KMS-11 (cell line): ENCODE measurements around the gene ADAM19.

Source experiments
- H2AFZ ChIP-seq: fragments of 200-600 bp; sonication (generic); 2 replicates; pipeline ENCODE4 v1.6.1; 2016; ENCODE audit warnings: antibody characterized with exemption, mixed run types, low read depth
- H3K27ac ChIP-seq: fragments of 200-600 bp; sonication (generic); 2 replicates; pipeline ENCODE4 v1.6.1; 2016; ENCODE audit warnings: mild to moderate bottlenecking, mixed run types
- H3K27me3 ChIP-seq: fragments of 200-600 bp; sonication (generic); 2 replicates; pipeline ENCODE4 v1.6.1; 2017; ENCODE audit warnings: mild to moderate bottlenecking, low read depth, mixed run types, moderate library complexity; ENCODE audit not compliant: insufficient read depth
- H3K36me3 ChIP-seq: fragments of 200-600 bp; sonication (generic); 2 replicates; pipeline ENCODE4 v1.6.1; 2017; ENCODE audit warnings: mild to moderate bottlenecking, mixed run types; ENCODE audit not compliant: insufficient read depth
- H3K4me1 ChIP-seq: fragments of 200-600 bp; sonication (generic); 2 replicates; pipeline ENCODE4 v1.6.1; 2016; ENCODE audit warnings: mild to moderate bottlenecking, low read depth, mixed run types; ENCODE audit not compliant: poor library complexity, severe bottlenecking
- H3K4me2 ChIP-seq: fragments of 200-600 bp; sonication (generic); 2 replicates; pipeline ENCODE4 v1.7.0; 2016; ENCODE audit warnings: mild to moderate bottlenecking, mixed run types
- H3K4me3 ChIP-seq: fragments of 200-600 bp; sonication (generic); IDR thresholded peaks from 2 replicates; pipeline ENCODE4 v1.6.1; 2017; ENCODE audit warnings: low read depth, low read length, mixed read lengths; ENCODE audit not compliant: insufficient read depth
- H3K79me2 ChIP-seq: fragments of 200-600 bp; sonication (generic); 2 replicates; pipeline ENCODE4 v1.6.1; 2016; ENCODE audit warnings: low read depth, mixed run types; ENCODE audit not compliant: insufficient read depth
- H3K9ac ChIP-seq: fragments of 200-600 bp; sonication (generic); 2 replicates; pipeline ENCODE4 v1.6.1; 2016; ENCODE audit warnings: mild to moderate bottlenecking, mixed run types
- H4K20me1 ChIP-seq: fragments of 200-600 bp; sonication (generic); 2 replicates; pipeline ENCODE4 v1.6.1; 2016; ENCODE audit warnings: mild to moderate bottlenecking, mixed run types; ENCODE audit not compliant: insufficient read depth
- CTCF ChIP-seq: fragments of 200-600 bp; sonication (generic); conservative IDR thresholded peaks from 2 replicates; pipeline ENCODE4 v1.6.1; 2017; ENCODE audit warnings: low read depth, mild to moderate bottlenecking, antibody characterized with exemption, low read length, moderate library complexity, mixed read lengths

ADAM19 gene

DNA sequence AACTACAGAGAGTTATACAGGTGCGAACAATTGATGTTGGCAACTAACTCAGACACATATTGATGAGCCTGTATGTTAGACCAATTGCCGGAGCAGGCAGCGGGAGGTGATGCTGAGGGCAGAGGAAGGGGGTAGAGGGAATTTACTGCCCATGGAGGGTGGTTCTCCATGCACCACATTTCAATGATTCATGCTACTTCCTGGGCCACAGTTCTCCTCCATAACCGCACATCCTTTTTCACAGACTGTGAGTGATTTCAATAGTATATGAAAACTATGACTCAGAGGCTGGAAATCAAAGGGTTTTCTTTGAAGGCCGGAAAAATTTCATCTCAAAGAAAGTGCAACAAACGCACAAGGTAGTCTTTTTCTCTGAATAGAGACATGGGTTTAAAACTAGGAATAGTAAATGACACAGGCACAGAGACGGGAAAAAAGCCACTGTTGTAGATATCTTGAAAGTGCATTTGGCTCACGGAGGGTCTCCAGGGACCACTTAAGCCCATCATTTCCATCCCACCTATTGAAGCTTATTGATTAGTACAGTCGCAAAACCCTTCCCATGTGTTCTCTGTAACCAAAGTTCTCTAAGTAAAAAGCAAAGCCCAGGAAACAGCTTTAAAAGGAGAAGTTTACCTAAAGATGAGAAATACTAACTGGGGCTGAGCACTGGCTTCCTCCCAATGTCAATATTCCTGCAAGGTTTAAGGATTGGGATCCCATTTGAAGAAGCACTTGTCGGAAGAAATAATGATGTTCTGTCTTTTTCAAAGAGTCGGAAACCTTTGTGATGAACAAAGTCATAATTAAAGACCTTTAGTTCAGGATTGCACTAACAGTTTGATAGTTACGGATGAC lies 28.0 kb upstream of the ADAM19 start:
- no peak overlapping the region for H3K4me3 ChIP-seq

DNA sequence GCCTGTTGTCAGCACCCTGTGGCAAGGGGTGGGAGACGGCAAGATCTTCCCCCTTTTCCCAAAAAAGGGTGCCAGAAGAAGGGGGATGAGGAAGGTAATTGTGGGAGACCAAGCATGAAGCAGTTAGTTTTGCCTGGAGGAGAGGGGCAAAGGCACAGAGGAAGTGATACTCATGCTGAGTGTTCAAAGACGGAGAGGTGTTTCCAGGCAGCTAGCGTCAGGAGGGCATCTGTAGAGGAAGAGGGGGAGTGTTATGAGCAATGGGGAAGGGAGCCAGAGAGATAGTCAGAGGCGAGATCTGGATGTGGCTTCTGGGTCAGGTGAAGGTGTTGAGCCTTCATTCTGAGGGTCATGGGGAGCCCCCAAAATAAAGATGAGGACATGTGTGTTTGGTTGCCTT lies 26.9 kb upstream of the ADAM19 start:
- H3K36me3 ChIP-seq, result no peaks in the 10 kb centered on the region
- no peak overlapping the region for H3K4me2 ChIP-seq
- no peak overlapping the region for H3K4me3 ChIP-seq
- H3K27me3 ChIP-seq, result no peaks in the 10 kb centered on the region
- peaks cover 48% of the 10 kb centered on the region for H3K4me1 ChIP-seq
- no peak overlapping the region for H3K27ac ChIP-seq
- no peaks in the 10 kb centered on the region for H4K20me1 ChIP-seq
- no peak overlapping the region for H3K9ac ChIP-seq
- no peak for TF ChIP-seq CTCF
- no peak overlapping the region for H2AFZ ChIP-seq
- no peaks in the 10 kb centered on the region for H3K79me2 ChIP-seq

More for the DNA sequence above, 28.0 kb upstream of the ADAM19 start:
- H2AFZ ChIP-seq, result no peak overlapping the region
- no peak overlapping the region for H3K27ac ChIP-seq
- no peak overlapping the region for H3K4me2 ChIP-seq
- H3K36me3 ChIP-seq, result no peaks in the 10 kb centered on the region
- H3K4me1 ChIP-seq, result peaks cover 48% of the 10 kb centered on the region
- H3K79me2 ChIP-seq, result no peaks in the 10 kb centered on the region
- TF ChIP-seq CTCF, result no peak
- H3K27me3 ChIP-seq, result no peaks in the 10 kb centered on the region
- H4K20me1 ChIP-seq, result no peaks in the 10 kb centered on the region
- H3K9ac ChIP-seq, result no peak overlapping the region

DNA sequence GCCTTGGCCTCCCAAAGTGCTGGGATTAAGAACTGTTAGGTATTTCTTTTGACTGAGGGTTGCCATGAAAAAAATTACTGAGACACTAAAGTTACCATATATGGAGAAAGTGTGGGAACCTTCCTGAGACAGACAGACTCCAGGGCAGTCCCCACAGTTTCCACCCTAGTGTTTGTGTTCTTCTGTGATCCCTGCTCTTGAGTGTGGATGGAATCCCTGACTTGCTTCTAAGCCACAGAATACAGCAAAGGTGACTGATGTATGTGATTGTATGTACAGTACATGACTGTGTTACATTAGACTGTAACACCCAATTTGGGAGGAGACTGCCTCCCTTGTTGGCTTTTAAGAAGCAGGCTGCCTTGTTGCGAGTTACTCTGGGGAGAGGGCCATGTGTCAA lies 24.7 kb upstream of the ADAM19 start:
- no peak for TF ChIP-seq CTCF
- no peak overlapping the region for H3K4me2 ChIP-seq
- H3K36me3 ChIP-seq, result no peaks in the 10 kb centered on the region
- no peak overlapping the region for H3K9ac ChIP-seq
- H3K4me3 ChIP-seq, result no peak overlapping the region
- H3K79me2 ChIP-seq, result no peaks in the 10 kb centered on the region
- no peak overlapping the region for H2AFZ ChIP-seq
- no peaks in the 10 kb centered on the region for H3K27me3 ChIP-seq
- H4K20me1 ChIP-seq, result no peaks in the 10 kb centered on the region
- peaks cover 53% of the 10 kb centered on the region for H3K4me1 ChIP-seq
- no peak overlapping the region for H3K27ac ChIP-seq

DNA sequence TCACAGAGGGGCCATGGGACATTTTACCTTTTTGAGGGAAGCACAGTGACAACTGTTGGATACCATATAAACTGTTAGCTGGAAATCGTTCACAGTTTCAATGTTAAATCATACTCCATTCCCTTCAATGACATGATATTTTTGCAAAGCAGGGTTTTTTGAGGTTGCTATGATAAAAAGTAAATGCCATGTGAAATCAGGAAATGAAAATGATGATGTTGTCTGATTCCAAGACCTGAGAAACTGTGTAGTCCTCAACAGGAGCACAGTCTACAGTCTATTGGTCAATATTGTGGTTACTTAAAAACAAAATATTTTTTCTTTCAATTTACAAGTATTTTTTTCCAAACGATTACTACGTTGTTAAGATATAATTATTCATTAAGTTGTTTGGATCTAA lies 24.0 kb upstream of the ADAM19 start:
- Histone ChIP-seq H3K79me2 (no peaks in the 10 kb centered on the region), H3K9ac (no peak overlapping the region), H2AFZ (no peak overlapping the region), H3K27me3 (no peaks in the 10 kb centered on the region), H3K36me3 (no peaks in the 10 kb centered on the region), H3K27ac (no peak overlapping the region), H3K4me1 (peaks cover 60% of the 10 kb centered on the region), H3K4me2 (0 out of 2 replicates have a peak overlapping the region, but pooled peaks have one; percentile 15), H3K4me3 (no peak overlapping the region), H4K20me1 (no peaks in the 10 kb centered on the region)
- no peak for TF ChIP-seq CTCF
